ENCODE results near the gene TFPT. TPM values are rescaled to one million over a fixed set of nuclear protein-coding genes. Genes with fewer than 3 reads are reported as not detected.

The TFPT gene
- total and polyA plus RNA-seq, 2 of the 13 experiments (the other 11 are each of a cell fraction or from before 2014, with no cell fraction given): 8.4 to 10.7 TPM

DNA sequence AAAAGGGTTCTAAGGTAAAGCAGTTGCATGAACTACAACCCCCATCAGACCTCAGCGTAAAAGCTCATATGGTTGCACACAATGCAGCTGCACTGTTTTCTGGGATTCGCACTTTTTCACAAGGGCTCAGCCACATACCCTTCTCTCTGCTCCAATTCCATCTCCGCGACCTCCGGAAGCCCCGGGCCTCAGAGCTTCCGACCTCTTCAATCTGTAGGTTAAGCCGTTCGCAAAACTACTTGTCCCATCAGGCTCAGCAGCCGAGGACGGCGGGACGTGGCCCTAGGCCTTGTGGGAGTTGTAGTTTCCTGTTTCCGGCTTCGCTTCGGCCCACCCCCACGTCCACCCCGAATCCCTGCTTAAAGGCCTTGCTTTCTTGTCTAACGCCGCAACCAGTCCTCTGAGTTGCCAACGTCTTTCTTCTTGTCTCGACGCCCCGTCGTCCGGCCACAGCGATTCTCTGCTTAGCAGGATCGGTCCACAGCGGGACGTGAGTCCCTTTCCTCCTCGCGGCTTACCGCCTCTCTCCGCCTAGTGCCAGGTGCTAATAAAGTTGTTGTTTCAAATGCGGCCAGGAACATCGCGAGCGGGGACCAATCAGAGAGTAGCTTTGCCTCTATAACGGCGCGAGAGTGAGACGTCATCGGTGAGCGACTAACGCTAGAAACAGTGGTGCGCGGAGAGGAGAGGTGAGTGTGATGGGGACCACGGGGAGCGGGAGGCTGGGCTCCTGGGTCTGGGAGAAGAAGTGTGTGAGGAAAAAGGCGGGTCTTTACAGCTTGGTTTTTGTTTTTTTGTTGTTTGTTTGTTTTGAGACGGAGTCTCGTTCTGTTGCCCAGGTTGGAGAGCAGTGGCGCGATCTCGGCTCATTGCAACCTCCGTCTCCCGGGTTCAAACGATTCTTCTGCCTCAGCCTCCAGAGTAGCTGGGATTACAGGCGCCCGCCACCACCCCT is at the start of gene TFPT, which contains the start of gene PRPF31 (continued):
- TF ChIP-seq THAP9 (CRISPR knock-in tag; IDR thresholded peaks at IDR 0.05; ENCODE audit: borderline replicate concordance) (peak; percentile 97), ZNF552 (CRISPR knock-in tag; IDR thresholded peaks at IDR 0.05; ENCODE audit: borderline replicate concordance) (peak; percentile 80; the same call in 1 of the 2 replicates), ZNF512B (CRISPR knock-in tag; IDR thresholded peaks at IDR 0.05; ENCODE audit: borderline replicate concordance) (no peak), ZNF570 (CRISPR knock-in tag; IDR thresholded peaks at IDR 0.05; ENCODE audit: borderline replicate concordance) (0 out of 2 replicates have a peak, but pooled peaks have one; percentile 53), ZNF75D (CRISPR knock-in tag; IDR thresholded peaks at IDR 0.05; ENCODE audit: borderline replicate concordance) (no peak), ZNF766 (CRISPR knock-in tag; IDR thresholded peaks at IDR 0.05; ENCODE audit: borderline replicate concordance) (no peak), GFI1 (CRISPR knock-in tag; IDR thresholded peaks at IDR 0.05; ENCODE audit: borderline replicate concordance) (no peak), EP300 (IDR thresholded peaks at IDR 0.05; ENCODE audit: low read depth in 2 of 2, low read length in 2 of 2) (no peak), EP300 (CRISPR knock-in tag; IDR thresholded peaks at IDR 0.05; ENCODE audit: borderline replicate concordance) (peak; percentile 40; the same call in 1 of the 2 replicates), NR1H2 (CRISPR knock-in tag; IDR thresholded peaks at IDR 0.05; ENCODE audit: borderline replicate concordance, low read depth) (no peak), ZNF446 (CRISPR knock-in tag; IDR thresholded peaks at IDR 0.05) (no peak), SMARCC2 (IDR thresholded peaks at IDR 0.05) (no peak), TBX3 (IDR thresholded peaks at IDR 0.05; ENCODE audit: borderline replicate concordance) (peak; percentile 86), NFE2L1 (CRISPR knock-in tag; IDR thresholded peaks at IDR 0.05; ENCODE audit: borderline replicate concordance) (no peak), ZNF512 (CRISPR knock-in tag; IDR thresholded peaks at IDR 0.05) (no peak), ESRRA (CRISPR knock-in tag; IDR thresholded peaks at IDR 0.05; ENCODE audit: low read depth) (no peak; the same call in 1 of the 2 replicates), HOXA7 (CRISPR knock-in tag; IDR thresholded peaks at IDR 0.05) (0 out of 2 replicates have a peak, but pooled peaks have one; percentile 22), ZNF124 (CRISPR knock-in tag; IDR thresholded peaks at IDR 0.05) (peak; percentile 15; the same call in 1 of the 2 replicates), SAP130 (CRISPR knock-in tag; IDR thresholded peaks at IDR 0.05; ENCODE audit: low read depth) (peak; percentile 97), SMAD3 (CRISPR knock-in tag; IDR thresholded peaks at IDR 0.05) (no peak; the same call in 1 of the 2 replicates), ZNF740 (CRISPR knock-in tag; IDR thresholded peaks at IDR 0.05) (peak; percentile 75)
